HEK293 (cell line): ENCODE data around the gene HES7.

ENCODE experiments used
- BCL6B ChIP-seq: fragments of 450-650 bp; formaldehyde crosslinking; IDR thresholded peaks from 2 replicates; pipeline ENCODE4 v1.5.1; 2017; ENCODE audit warnings: missing biosample characterization, missing genetic modification characterization
- CTCF ChIP-seq: fragments of 450-650 bp; formaldehyde crosslinking; IDR thresholded peaks from 2 replicates; pipeline ENCODE4 v1.5.1; 2016; ENCODE audit warnings: missing biosample characterization, missing genetic modification characterization
- ELK4 ChIP-seq: IDR thresholded peaks from 2 replicates; pipeline ENCODE4 v1.6.1; 2011; ENCODE audit warnings: mild to moderate bottlenecking, low read depth, low read length, borderline replicate concordance
- GLIS2 ChIP-seq: fragments of 450-650 bp; formaldehyde crosslinking; IDR thresholded peaks from 2 replicates; pipeline ENCODE4 v1.5.1; 2016; ENCODE audit warnings: missing biosample characterization, missing genetic modification characterization
- MZF1 ChIP-seq: fragments of 450-650 bp; formaldehyde crosslinking; IDR thresholded peaks from 2 replicates; pipeline ENCODE4 v1.5.1; 2017; ENCODE audit warnings: missing biosample characterization, missing genetic modification characterization, borderline replicate concordance
- PRDM2 ChIP-seq: fragments of 450-650 bp; formaldehyde crosslinking; IDR thresholded peaks from 2 replicates; pipeline ENCODE4 v1.5.1; 2016; ENCODE audit warnings: missing biosample characterization, missing genetic modification characterization, borderline replicate concordance
- SALL2 ChIP-seq: fragments of 450-650 bp; formaldehyde crosslinking; IDR thresholded peaks from 2 replicates; pipeline ENCODE4 v1.5.0; 2017; ENCODE audit warnings: missing biosample characterization, mild to moderate bottlenecking, missing genetic modification characterization, borderline replicate concordance
- SP3 ChIP-seq: fragments of 450-650 bp; formaldehyde crosslinking; IDR thresholded peaks from 2 replicates; pipeline ENCODE4 v1.5.1; 2016; ENCODE audit warnings: missing biosample characterization, missing genetic modification characterization
- ZBTB10 ChIP-seq: fragments of 450-650 bp; formaldehyde crosslinking; IDR thresholded peaks from 2 replicates; pipeline ENCODE4 v1.5.1; 2016; ENCODE audit warnings: missing biosample characterization, missing genetic modification characterization
- ZNF10 ChIP-seq: fragments of 450-650 bp; formaldehyde crosslinking; IDR thresholded peaks from 2 replicates; pipeline ENCODE4 v1.5.1; 2017; ENCODE audit warnings: missing biosample characterization, missing genetic modification characterization
- ZNF157 ChIP-seq: fragments of 450-650 bp; formaldehyde crosslinking; IDR thresholded peaks from 2 replicates; pipeline ENCODE4 v1.5.1; 2016; ENCODE audit warnings: missing biosample characterization, missing genetic modification characterization
- ZNF24 ChIP-seq: fragments of 450-650 bp; formaldehyde crosslinking; IDR thresholded peaks from 2 replicates; pipeline ENCODE4 v1.5.1; 2016; ENCODE audit warnings: missing biosample characterization, missing genetic modification characterization
- ZNF266 ChIP-seq: fragments of 450-650 bp; formaldehyde crosslinking; IDR thresholded peaks from 2 replicates; pipeline ENCODE4 v1.5.1; 2016; ENCODE audit warnings: missing biosample characterization, missing genetic modification characterization, low read depth
- ZNF280D ChIP-seq: fragments of 450-650 bp; formaldehyde crosslinking; IDR thresholded peaks from 2 replicates; pipeline ENCODE4 v1.5.1; 2016; ENCODE audit warnings: missing biosample characterization, missing genetic modification characterization
- ZNF335 ChIP-seq: fragments of 450-650 bp; formaldehyde crosslinking; conservative IDR thresholded peaks from 2 replicates; pipeline ENCODE4 v1.5.1; 2016; ENCODE audit warnings: missing biosample characterization, missing genetic modification characterization
- ZNF350 ChIP-seq: fragments of 450-650 bp; formaldehyde crosslinking; IDR thresholded peaks from 2 replicates; pipeline ENCODE4 v1.5.0; 2017; ENCODE audit warnings: missing biosample characterization, mild to moderate bottlenecking, missing genetic modification characterization
- ZNF555 ChIP-seq: fragments of 450-650 bp; formaldehyde crosslinking; conservative IDR thresholded peaks from 2 replicates; pipeline ENCODE4 v1.5.1; 2017; ENCODE audit warnings: missing biosample characterization, mild to moderate bottlenecking, missing genetic modification characterization, inconsistent platforms
- ZSCAN23 ChIP-seq: fragments of 450-650 bp; formaldehyde crosslinking; IDR thresholded peaks from 2 replicates; pipeline ENCODE4 v1.5.1; 2016; ENCODE audit warnings: missing biosample characterization, missing genetic modification characterization

HES7 gene

GRCh38 chr17:8121681-8122421 is 2.1 kb downstream of the HES7 start (continued):
- TF ChIP-seq ZNF555 (no peak), CTCF (tag by site-specific recombination) (peak; percentile 95), ZNF350 (no peak), ZSCAN23 (tag by site-specific recombination) (no peak), BCL6B (tag by site-specific recombination) (no peak), SALL2 (tag by site-specific recombination) (no peak), ZNF157 (tag by site-specific recombination) (0 out of 2 replicates have a peak, but pooled peaks have one; percentile 11), ZNF266 (no peak), ZNF280D (no peak), ZNF10 (tag by site-specific recombination) (no peak; the same call in 1 of the 2 replicates), GLIS2 (peak; percentile 94), ZNF24 (tag by site-specific recombination) (no peak), ZBTB10 (peak; percentile 79), ELK4 (no peak), MZF1 (tag by site-specific recombination) (peak; percentile 73), ZNF335 (tag by site-specific recombination) (peak; percentile 64), PRDM2 (tag by site-specific recombination) (no peak), SP3 (peak; percentile 83)
